Upper lobe of left lung (tissue), 6 donors: ENCODE data around the gene ACTRT2. TPM values are rescaled to one million over a fixed set of nuclear protein-coding genes. Genes with fewer than 3 reads are reported as not detected.

Experiments
- ATAC-seq, 2 donors: fragments of 200-7000 bp; cut with Tn5 transposase; one replicate each; pipeline ENCODE4 v1.9.1; 2022; ENCODE audit warnings: mild to moderate bottlenecking in 2 of 2, moderate library complexity in 2 of 2; ENCODE audit not compliant: low FRiP score in 2 of 2
- DNase-seq, 2 donors: peaks; one replicate each; pipeline ENCODE4 v3.0.0-alpha.2; 2019 to 2020
- H3K27ac ChIP-seq, 4 donors: fragments of 200-600 bp; sonication (generic); one replicate each; pipeline ENCODE4 v1.5.1; 2016 to 2019
- H3K27me3 ChIP-seq, 4 donors: fragments of 200-600 bp; sonication (generic); one replicate each; pipeline ENCODE4 v1.5.1; 2017 to 2019
- H3K36me3 ChIP-seq, 4 donors: fragments of 200-600 bp; sonication (generic); one replicate each; pipeline ENCODE4 v1.5.1; 2016 to 2019
- H3K4me1 ChIP-seq, 4 donors: fragments of 200-600 bp; sonication (generic); one replicate each; pipeline ENCODE4 v1.5.1; 2018 to 2019
- H3K4me3 ChIP-seq, 4 donors: fragments of 200-600 bp; sonication (generic); one replicate each; pipeline ENCODE4 v1.5.1; 2017 to 2019; ENCODE audit warnings: mild to moderate bottlenecking in 2 of 4, moderate library complexity in 1 of 4
- H3K9me3 ChIP-seq, 4 donors: fragments of 200-600 bp; sonication (generic); one replicate each; pipeline ENCODE4 v1.5.1; 2018 to 2019
- EP300 ChIP-seq, 4 donors: sonication (generic); formaldehyde crosslinking; IDR thresholded peaks; one replicate each; pipeline ENCODE4 v1.5.1; 2017; ENCODE audit warnings: antibody characterized with exemption in 4 of 4, control low read depth in 2 of 4
- POLR2A ChIP-seq, 4 donors: fragments of 450-650 bp; IDR thresholded peaks; one replicate each; pipeline ENCODE4 v1.5.1; 2016 to 2017; ENCODE audit warnings: antibody characterized with exemption in 4 of 4, mild to moderate bottlenecking in 2 of 4
- POLR2AphosphoS5 ChIP-seq, 2 donors: sonication (generic); formaldehyde crosslinking; IDR thresholded peaks; one replicate each; pipeline ENCODE4 v1.5.1; 2017; ENCODE audit warnings: antibody characterized with exemption in 2 of 2
- WGBS, 2 donors: methylation state at CpG; one replicate each; pipeline ENCODE4 v1.1.5; 2017 to 2018; 5-methylcytosine and 5-hydroxymethylcytosine counted together
- total RNA-seq, 6 donors: library from RNA; depleted of rRNA in 4 of 6; stranded (reverse); fragments of >200 nt in 4 of 6; gene quantifications; one replicate each; pipeline versions ENCODE4 v1.1.0 to v1.2.1, GENCODE V29; 2016 to 2021
- TF ChIP-seq, protein P1 (sequence below), 6 experiments: fragments of 450-650 bp in 4 of 6; fragments of 200-600 bp in 2 of 6; sonication (generic) in 2 of 6; IDR thresholded peaks; one replicate each; pipeline ENCODE4 v1.5.1; 2016 to 2019; ENCODE audit warnings: antibody characterized with exemption in 6 of 6
- donor health status: DM: no; HTN: no; CAD: no; lungs with moderate emphysema.
- donor health status: DM: no; HTN: yes; CAD: no; lungs with severe emphysema.

Gene ACTRT2
- total RNA-seq, 6 donors from 2014 or later, result not detected

GRCh38 chr1:3070644-3071564 is 49.6 kb downstream of the ACTRT2 start:
- no peak for ATAC-seq
- Histone ChIP-seq H3K27ac (peak overlapping the region; percentile 68 to 90 (median 80)), H3K4me1 (peaks cover 20 to 84% (median 37%) of the 10 kb centered on the region in 4 donors), H3K4me3 (peak overlapping the region; percentile 2 to 88 (median 66)), H3K36me3 (no peaks in the 10 kb centered on the region), H3K27me3 (peaks cover 0 to 60% (median 24%) of the 10 kb centered on the region in 4 donors), H3K9me3 (no peaks in the 10 kb centered on the region)
- WGBS, 2 donors, result 0 to 22% methylated on average over 4 to 25 of the region's 97 CpGs
- DNase-seq, result peak in 1 of 2 donors; percentile 87
- TF ChIP-seq POLR2A (IDR thresholded peaks at IDR 0.05) (no peak), EP300 (IDR thresholded peaks at IDR 0.05) (no peak), POLR2AphosphoS5 (IDR thresholded peaks at IDR 0.05) (no peak)
- TF ChIP-seq, protein P1, sequence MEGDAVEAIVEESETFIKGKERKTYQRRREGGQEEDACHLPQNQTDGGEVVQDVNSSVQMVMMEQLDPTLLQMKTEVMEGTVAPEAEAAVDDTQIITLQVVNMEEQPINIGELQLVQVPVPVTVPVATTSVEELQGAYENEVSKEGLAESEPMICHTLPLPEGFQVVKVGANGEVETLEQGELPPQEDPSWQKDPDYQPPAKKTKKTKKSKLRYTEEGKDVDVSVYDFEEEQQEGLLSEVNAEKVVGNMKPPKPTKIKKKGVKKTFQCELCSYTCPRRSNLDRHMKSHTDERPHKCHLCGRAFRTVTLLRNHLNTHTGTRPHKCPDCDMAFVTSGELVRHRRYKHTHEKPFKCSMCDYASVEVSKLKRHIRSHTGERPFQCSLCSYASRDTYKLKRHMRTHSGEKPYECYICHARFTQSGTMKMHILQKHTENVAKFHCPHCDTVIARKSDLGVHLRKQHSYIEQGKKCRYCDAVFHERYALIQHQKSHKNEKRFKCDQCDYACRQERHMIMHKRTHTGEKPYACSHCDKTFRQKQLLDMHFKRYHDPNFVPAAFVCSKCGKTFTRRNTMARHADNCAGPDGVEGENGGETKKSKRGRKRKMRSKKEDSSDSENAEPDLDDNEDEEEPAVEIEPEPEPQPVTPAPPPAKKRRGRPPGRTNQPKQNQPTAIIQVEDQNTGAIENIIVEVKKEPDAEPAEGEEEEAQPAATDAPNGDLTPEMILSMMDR (IDR thresholded peaks at IDR 0.05), result no peak

DNA sequence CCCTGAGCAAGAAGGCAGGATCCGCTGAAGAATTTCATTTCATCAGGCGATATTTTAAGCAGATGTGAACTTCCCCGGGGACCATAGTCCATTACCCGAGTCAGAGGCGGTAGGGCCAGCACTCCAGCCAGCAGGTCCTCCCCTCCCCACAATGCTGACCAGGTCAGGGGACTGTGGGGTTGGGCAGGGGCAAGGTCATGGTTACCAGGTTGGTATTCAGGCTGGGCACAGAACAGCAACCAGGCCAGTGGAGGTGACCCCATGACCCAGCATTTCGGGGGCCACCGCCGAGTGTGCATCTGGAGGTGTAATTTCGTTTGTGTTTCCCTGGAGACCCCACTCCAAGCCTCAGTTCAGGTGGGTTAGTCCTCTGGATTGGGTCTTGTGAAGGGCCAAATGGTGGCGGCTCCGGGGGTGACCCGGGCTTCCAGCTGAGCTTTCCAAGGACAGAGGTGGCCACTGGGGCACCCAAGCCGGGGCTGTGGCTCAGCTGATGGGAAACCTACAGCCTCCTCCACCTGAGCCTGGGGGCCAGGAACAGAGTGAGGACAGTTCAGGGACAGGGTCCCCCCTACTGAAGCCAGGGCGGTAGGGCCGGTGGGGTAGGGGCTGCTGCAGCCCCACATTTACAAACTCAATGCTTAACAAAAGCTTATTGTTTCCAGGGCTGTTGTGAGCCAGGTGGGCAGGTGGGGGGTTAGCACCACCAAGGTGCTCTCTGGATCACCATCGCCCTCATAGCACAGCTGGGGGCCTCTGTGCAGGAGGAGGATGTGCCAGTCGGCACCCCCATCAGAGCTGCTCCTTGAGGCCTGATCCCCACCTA is 50.5 kb downstream of the ACTRT2 start:
- DNase-seq (peak in 1 of 2 donors; percentile 60), ATAC-seq (no peak)
- no peaks in the 10 kb centered on the region for H3K36me3 ChIP-seq
- peak overlapping the region; percentile 68 to 90 (median 80) for H3K27ac ChIP-seq
- H3K9me3 ChIP-seq, result no peaks in the 10 kb centered on the region
- H3K4me1 ChIP-seq, result peaks cover 20 to 91% (median 35%) of the 10 kb centered on the region in 4 donors
- peaks cover 0 to 54% (median 24%) of the 10 kb centered on the region in 4 donors for H3K27me3 ChIP-seq
- peak overlapping the region in 3 of 4 donors; percentile 57 to 88 (median 74) for H3K4me3 ChIP-seq
- 55 to 60% methylated on average over 1 to 17 of the region's 17 CpGs for WGBS, 2 donors
- TF ChIP-seq EP300 (IDR thresholded peaks at IDR 0.05) (no peak), POLR2AphosphoS5 (IDR thresholded peaks at IDR 0.05) (no peak), POLR2A (IDR thresholded peaks at IDR 0.05) (no peak)
- TF ChIP-seq, protein P1 (IDR thresholded peaks at IDR 0.05), result no peak

Other genes starting within 250 kb of the ACTRT2 start
- 1 to 10 TPM in 5 of 6 donors, under 1 TPM in 1; 0.76 to 4.2 (median 2.1) TPM for gene TTC34, start 219.8 kb upstream of the ACTRT2 start, total RNA-seq
- gene PRDM16, start 47.7 kb downstream of the ACTRT2 start, total RNA-seq, result 10 to 100 TPM; 12.3 to 54.5 (median 21.2) TPM